ENCODE data around the gene CCDC182. TPM values are rescaled to one million over a fixed set of nuclear protein-coding genes. Genes with fewer than 3 reads are reported as not detected.

The CCDC182 gene
- total and polyA plus RNA-seq, 2 experiments from 2014 or later: not detected

DNA sequence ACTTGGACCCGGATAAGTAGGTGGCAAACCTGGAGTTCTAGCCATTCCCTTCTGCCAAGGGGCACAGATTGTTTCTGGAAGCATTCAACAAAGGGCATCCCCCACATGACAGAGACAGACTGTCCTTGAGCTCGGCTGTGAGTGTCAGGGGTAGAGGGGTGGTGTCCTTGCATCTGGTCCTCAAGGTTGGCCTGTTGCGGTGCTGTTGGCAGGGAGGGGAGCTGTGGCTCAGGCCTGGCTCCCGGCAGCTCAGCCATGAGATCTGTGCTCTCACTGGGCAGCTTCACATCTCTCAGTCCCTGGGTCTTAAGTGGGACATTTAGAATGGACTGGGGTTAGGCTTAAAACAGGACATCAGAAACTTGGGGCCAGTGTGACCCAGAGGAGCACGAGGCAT lies 20.4 kb downstream of the CCDC182 start:
- Mint-ChIP-seq H3K9me3 (no peaks in the 10 kb centered on the region), H3K27ac (no peak overlapping the region), H3K4me1 (no peaks in the 10 kb centered on the region; the same call in 2 of the 3 replicates), H3K4me3 (no peak overlapping the region), H3K27me3 (ENCODE audit: insufficient read depth, low read depth, poor library complexity) (peaks cover 23% of the 10 kb centered on the region), H3K36me3 (ENCODE audit: low read depth) (no peaks in the 10 kb centered on the region)
- DNase-seq (ENCODE audit: low spot score) (no peak), ATAC-seq (no peak)
- Histone ChIP-seq H3F3A (replicated peaks; ENCODE audit: low read depth) (no peaks in the 10 kb centered on the region), H3K4me2 (no peak overlapping the region), H3K4me3 (no peak overlapping the region), H3K27me3 (ENCODE audit: insufficient read depth) (no peaks in the 10 kb centered on the region), H3K4me1 (ENCODE audit: insufficient read depth) (no peaks in the 10 kb centered on the region), H3K27ac (ENCODE audit: low read depth) (no peak overlapping the region), H3K79me2 (replicated peaks; ENCODE audit: insufficient read depth) (no peaks in the 10 kb centered on the region), H3K9me2 (ENCODE audit: insufficient read depth) (0 out of 2 replicates have a peak, but pooled peaks cover 3% of the 10 kb centered on the region), H3K36me3 (ENCODE audit: insufficient read depth) (no peaks in the 10 kb centered on the region), H4K20me1 (replicated peaks; ENCODE audit: insufficient read depth) (no peaks in the 10 kb centered on the region), H2AFZ (no peak overlapping the region)
- TF ChIP-seq NANOG (IDR thresholded peaks at IDR 0.05; ENCODE audit: borderline replicate concordance) (no peak), ZNF114 (CRISPR knock-in tag; IDR thresholded peaks at IDR 0.05) (no peak), CREB1 (CRISPR knock-in tag; IDR thresholded peaks at IDR 0.05; ENCODE audit: low read depth) (no peak), EZH2 (IDR thresholded peaks at IDR 0.05; ENCODE audit: low read depth, unreplicated experiment) (no peak), ZNF331 (CRISPR knock-in tag; IDR thresholded peaks at IDR 0.05; ENCODE audit: low read depth) (no peak), STAT1 (IDR thresholded peaks at IDR 0.05; ENCODE audit: unreplicated experiment) (no peak), POLR2AphosphoS5 (IDR thresholded peaks at IDR 0.05; ENCODE audit: low read depth) (no peak), EZH2phosphoT487 (IDR thresholded peaks at IDR 0.05; ENCODE audit: unreplicated experiment) (no peak), JUNB (IDR thresholded peaks at IDR 0.05; ENCODE audit: unreplicated experiment) (no peak)
- TF ChIP-seq, protein P1, sequence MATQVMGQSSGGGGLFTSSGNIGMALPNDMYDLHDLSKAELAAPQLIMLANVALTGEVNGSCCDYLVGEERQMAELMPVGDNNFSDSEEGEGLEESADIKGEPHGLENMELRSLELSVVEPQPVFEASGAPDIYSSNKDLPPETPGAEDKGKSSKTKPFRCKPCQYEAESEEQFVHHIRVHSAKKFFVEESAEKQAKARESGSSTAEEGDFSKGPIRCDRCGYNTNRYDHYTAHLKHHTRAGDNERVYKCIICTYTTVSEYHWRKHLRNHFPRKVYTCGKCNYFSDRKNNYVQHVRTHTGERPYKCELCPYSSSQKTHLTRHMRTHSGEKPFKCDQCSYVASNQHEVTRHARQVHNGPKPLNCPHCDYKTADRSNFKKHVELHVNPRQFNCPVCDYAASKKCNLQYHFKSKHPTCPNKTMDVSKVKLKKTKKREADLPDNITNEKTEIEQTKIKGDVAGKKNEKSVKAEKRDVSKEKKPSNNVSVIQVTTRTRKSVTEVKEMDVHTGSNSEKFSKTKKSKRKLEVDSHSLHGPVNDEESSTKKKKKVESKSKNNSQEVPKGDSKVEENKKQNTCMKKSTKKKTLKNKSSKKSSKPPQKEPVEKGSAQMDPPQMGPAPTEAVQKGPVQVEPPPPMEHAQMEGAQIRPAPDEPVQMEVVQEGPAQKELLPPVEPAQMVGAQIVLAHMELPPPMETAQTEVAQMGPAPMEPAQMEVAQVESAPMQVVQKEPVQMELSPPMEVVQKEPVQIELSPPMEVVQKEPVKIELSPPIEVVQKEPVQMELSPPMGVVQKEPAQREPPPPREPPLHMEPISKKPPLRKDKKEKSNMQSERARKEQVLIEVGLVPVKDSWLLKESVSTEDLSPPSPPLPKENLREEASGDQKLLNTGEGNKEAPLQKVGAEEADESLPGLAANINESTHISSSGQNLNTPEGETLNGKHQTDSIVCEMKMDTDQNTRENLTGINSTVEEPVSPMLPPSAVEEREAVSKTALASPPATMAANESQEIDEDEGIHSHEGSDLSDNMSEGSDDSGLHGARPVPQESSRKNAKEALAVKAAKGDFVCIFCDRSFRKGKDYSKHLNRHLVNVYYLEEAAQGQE (IDR thresholded peaks at IDR 0.05; ENCODE audit: unreplicated experiment): no peak
- TF ChIP-seq, protein P2, sequence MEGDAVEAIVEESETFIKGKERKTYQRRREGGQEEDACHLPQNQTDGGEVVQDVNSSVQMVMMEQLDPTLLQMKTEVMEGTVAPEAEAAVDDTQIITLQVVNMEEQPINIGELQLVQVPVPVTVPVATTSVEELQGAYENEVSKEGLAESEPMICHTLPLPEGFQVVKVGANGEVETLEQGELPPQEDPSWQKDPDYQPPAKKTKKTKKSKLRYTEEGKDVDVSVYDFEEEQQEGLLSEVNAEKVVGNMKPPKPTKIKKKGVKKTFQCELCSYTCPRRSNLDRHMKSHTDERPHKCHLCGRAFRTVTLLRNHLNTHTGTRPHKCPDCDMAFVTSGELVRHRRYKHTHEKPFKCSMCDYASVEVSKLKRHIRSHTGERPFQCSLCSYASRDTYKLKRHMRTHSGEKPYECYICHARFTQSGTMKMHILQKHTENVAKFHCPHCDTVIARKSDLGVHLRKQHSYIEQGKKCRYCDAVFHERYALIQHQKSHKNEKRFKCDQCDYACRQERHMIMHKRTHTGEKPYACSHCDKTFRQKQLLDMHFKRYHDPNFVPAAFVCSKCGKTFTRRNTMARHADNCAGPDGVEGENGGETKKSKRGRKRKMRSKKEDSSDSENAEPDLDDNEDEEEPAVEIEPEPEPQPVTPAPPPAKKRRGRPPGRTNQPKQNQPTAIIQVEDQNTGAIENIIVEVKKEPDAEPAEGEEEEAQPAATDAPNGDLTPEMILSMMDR (conservative IDR thresholded peaks at IDR 0.05; ENCODE audit: low read depth in 2 of 2): no peak
- TF ChIP-seq, protein P3, sequence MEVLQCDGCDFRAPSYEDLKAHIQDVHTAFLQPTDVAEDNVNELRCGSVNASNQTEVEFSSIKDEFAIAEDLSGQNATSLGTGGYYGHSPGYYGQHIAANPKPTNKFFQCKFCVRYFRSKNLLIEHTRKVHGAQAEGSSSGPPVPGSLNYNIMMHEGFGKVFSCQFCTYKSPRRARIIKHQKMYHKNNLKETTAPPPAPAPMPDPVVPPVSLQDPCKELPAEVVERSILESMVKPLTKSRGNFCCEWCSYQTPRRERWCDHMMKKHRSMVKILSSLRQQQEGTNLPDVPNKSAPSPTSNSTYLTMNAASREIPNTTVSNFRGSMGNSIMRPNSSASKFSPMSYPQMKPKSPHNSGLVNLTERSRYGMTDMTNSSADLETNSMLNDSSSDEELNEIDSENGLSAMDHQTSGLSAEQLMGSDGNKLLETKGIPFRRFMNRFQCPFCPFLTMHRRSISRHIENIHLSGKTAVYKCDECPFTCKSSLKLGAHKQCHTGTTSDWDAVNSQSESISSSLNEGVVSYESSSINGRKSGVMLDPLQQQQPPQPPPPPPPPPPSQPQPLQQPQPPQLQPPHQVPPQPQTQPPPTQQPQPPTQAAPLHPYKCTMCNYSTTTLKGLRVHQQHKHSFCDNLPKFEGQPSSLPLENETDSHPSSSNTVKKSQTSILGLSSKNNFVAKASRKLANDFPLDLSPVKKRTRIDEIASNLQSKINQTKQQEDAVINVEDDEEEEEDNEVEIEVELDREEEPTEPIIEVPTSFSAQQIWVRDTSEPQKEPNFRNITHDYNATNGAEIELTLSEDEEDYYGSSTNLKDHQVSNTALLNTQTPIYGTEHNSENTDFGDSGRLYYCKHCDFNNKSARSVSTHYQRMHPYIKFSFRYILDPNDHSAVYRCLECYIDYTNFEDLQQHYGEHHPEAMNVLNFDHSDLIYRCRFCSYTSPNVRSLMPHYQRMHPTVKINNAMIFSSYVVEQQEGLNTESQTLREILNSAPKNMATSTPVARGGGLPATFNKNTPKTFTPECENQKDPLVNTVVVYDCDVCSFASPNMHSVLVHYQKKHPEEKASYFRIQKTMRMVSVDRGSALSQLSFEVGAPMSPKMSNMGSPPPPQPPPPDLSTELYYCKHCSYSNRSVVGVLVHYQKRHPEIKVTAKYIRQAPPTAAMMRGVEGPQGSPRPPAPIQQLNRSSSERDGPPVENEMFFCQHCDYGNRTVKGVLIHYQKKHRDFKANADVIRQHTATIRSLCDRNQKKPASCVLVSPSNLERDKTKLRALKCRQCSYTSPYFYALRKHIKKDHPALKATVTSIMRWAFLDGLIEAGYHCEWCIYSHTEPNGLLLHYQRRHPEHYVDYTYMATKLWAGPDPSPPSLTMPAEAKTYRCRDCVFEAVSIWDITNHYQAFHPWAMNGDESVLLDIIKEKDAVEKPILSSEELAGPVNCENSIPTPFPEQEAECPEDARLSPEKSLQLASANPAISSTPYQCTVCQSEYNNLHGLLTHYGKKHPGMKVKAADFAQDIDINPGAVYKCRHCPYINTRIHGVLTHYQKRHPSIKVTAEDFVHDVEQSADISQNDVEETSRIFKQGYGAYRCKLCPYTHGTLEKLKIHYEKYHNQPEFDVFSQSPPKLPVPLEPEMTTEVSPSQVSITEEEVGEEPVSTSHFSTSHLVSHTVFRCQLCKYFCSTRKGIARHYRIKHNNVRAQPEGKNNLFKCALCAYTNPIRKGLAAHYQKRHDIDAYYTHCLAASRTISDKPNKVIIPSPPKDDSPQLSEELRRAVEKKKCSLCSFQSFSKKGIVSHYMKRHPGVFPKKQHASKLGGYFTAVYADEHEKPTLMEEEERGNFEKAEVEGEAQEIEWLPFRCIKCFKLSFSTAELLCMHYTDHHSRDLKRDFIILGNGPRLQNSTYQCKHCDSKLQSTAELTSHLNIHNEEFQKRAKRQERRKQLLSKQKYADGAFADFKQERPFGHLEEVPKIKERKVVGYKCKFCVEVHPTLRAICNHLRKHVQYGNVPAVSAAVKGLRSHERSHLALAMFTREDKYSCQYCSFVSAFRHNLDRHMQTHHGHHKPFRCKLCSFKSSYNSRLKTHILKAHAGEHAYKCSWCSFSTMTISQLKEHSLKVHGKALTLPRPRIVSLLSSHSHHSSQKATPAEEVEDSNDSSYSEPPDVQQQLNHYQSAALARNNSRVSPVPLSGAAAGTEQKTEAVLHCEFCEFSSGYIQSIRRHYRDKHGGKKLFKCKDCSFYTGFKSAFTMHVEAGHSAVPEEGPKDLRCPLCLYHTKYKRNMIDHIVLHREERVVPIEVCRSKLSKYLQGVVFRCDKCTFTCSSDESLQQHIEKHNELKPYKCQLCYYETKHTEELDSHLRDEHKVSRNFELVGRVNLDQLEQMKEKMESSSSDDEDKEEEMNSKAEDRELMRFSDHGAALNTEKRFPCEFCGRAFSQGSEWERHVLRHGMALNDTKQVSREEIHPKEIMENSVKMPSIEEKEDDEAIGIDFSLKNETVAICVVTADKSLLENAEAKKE (CRISPR knock-in tag; IDR thresholded peaks at IDR 0.05): no peak
- TF ChIP-seq, protein P4, sequence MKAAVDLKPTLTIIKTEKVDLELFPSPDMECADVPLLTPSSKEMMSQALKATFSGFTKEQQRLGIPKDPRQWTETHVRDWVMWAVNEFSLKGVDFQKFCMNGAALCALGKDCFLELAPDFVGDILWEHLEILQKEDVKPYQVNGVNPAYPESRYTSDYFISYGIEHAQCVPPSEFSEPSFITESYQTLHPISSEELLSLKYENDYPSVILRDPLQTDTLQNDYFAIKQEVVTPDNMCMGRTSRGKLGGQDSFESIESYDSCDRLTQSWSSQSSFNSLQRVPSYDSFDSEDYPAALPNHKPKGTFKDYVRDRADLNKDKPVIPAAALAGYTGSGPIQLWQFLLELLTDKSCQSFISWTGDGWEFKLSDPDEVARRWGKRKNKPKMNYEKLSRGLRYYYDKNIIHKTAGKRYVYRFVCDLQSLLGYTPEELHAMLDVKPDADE (IDR thresholded peaks at IDR 0.05): no peak
